Measurements from ENCODE around the gene SETD2. TPM values are rescaled to one million over a fixed set of nuclear protein-coding genes. Genes with fewer than 3 reads are reported as not detected.

Gene SETD2
- total and polyA plus RNA-seq, 9 of the 15 experiments (the other 6 are each of a cell fraction or from before 2014, with no cell fraction given) = 8.2 to 44.0 (median 33.6) TPM

GRCh38 chr3:47163169-47164006 is 525 bp downstream of the SETD2 start (continued):
- TF ChIP-seq USF2 (CRISPR knock-in tag; IDR thresholded peaks at IDR 0.05) = peak; percentile 25; the same call in 1 of the 2 replicates
- TF ChIP-seq KAT7 (CRISPR knock-in tag; IDR thresholded peaks at IDR 0.05; ENCODE audit: borderline replicate concordance) = peak; percentile 97; the same call in 1 of the 2 replicates
- TF ChIP-seq, protein P1, sequence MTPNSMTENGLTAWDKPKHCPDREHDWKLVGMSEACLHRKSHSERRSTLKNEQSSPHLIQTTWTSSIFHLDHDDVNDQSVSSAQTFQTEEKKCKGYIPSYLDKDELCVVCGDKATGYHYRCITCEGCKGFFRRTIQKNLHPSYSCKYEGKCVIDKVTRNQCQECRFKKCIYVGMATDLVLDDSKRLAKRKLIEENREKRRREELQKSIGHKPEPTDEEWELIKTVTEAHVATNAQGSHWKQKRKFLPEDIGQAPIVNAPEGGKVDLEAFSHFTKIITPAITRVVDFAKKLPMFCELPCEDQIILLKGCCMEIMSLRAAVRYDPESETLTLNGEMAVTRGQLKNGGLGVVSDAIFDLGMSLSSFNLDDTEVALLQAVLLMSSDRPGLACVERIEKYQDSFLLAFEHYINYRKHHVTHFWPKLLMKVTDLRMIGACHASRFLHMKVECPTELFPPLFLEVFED (CRISPR knock-in tag; conservative IDR thresholded peaks at IDR 0.05) = no peak
- no peak for TF ChIP-seq FOXM1 (IDR thresholded peaks at IDR 0.05; ENCODE audit: low read depth)
- TF ChIP-seq FOXM1 (CRISPR knock-in tag; IDR thresholded peaks at IDR 0.05; ENCODE audit: low read depth) = peak; percentile 76
- no peak for TF ChIP-seq HIVEP1 (CRISPR knock-in tag; IDR thresholded peaks at IDR 0.05)
- TF ChIP-seq, protein P2, sequence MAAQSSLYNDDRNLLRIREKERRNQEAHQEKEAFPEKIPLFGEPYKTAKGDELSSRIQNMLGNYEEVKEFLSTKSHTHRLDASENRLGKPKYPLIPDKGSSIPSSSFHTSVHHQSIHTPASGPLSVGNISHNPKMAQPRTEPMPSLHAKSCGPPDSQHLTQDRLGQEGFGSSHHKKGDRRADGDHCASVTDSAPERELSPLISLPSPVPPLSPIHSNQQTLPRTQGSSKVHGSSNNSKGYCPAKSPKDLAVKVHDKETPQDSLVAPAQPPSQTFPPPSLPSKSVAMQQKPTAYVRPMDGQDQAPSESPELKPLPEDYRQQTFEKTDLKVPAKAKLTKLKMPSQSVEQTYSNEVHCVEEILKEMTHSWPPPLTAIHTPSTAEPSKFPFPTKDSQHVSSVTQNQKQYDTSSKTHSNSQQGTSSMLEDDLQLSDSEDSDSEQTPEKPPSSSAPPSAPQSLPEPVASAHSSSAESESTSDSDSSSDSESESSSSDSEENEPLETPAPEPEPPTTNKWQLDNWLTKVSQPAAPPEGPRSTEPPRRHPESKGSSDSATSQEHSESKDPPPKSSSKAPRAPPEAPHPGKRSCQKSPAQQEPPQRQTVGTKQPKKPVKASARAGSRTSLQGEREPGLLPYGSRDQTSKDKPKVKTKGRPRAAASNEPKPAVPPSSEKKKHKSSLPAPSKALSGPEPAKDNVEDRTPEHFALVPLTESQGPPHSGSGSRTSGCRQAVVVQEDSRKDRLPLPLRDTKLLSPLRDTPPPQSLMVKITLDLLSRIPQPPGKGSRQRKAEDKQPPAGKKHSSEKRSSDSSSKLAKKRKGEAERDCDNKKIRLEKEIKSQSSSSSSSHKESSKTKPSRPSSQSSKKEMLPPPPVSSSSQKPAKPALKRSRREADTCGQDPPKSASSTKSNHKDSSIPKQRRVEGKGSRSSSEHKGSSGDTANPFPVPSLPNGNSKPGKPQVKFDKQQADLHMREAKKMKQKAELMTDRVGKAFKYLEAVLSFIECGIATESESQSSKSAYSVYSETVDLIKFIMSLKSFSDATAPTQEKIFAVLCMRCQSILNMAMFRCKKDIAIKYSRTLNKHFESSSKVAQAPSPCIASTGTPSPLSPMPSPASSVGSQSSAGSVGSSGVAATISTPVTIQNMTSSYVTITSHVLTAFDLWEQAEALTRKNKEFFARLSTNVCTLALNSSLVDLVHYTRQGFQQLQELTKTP (IDR thresholded peaks at IDR 0.05; ENCODE audit: low read depth in 1 of 2, partially characterized antibody in 2 of 2) = peak in 1 of 2 experiments; percentile 14
- no peak for TF ChIP-seq STAT5B (CRISPR knock-in tag; IDR thresholded peaks at IDR 0.05)
- TF ChIP-seq TAF7 (tag; IDR thresholded peaks at IDR 0.05) = 0 out of 2 replicates have a peak, but pooled peaks have one; percentile 30
- TF ChIP-seq FIP1L1 (IDR thresholded peaks at IDR 0.05; ENCODE audit: low read depth, low read length, poor library complexity, severe bottlenecking) = peak; percentile 96
- TF ChIP-seq HDAC3 (IDR thresholded peaks at IDR 0.05; ENCODE audit: borderline replicate concordance, partially characterized antibody) = no peak
- peak; percentile 82 for TF ChIP-seq PRPF4 (IDR thresholded peaks at IDR 0.05; ENCODE audit: insufficient read depth, low read depth, low read length, poor library complexity, severe bottlenecking)
- TF ChIP-seq ZBTB7A (IDR thresholded peaks at IDR 0.05; ENCODE audit: borderline replicate concordance, control insufficient read depth, low read depth, low read length) = peak; percentile 47; the same call in 1 of the 2 replicates
- TF ChIP-seq MECOM (CRISPR knock-in tag; IDR thresholded peaks at IDR 0.05) = no peak
- no peak for TF ChIP-seq ELF2 (CRISPR knock-in tag; IDR thresholded peaks at IDR 0.05)
- no peak for TF ChIP-seq ZNF444 (CRISPR knock-in tag; IDR thresholded peaks at IDR 0.05)
- TF ChIP-seq NFIC (IDR thresholded peaks at IDR 0.05) = no peak
- peak; percentile 100 for TF ChIP-seq CHD1 (IDR thresholded peaks at IDR 0.05; ENCODE audit: low read length)
